ENCODE results near the gene LILRA6. TPM values are rescaled to one million over a fixed set of nuclear protein-coding genes. Genes with fewer than 3 reads are reported as not detected.
"Not testable (repeated sequence)": the region's sequence is repeated elsewhere in the genome, so short reads cannot be mapped to it uniquely, and the experiment has no call there.

The LILRA6 gene
- total RNA-seq = not detected in 2 replicates
- long read RNA-seq = 0 reads

- H3K27me3 Mint-ChIP-seq (ENCODE audit: unreplicated experiment); H3K4me3 Mint-ChIP-seq (ENCODE audit: unreplicated experiment); H3K27ac Mint-ChIP-seq (ENCODE audit: unreplicated experiment); DNase-seq (ENCODE audit: extremely low spot score, unreplicated experiment); H3K36me3 Mint-ChIP-seq (ENCODE audit: unreplicated experiment); H3K4me1 Mint-ChIP-seq (ENCODE audit: unreplicated experiment); H3K9me3 Mint-ChIP-seq (ENCODE audit: unreplicated experiment): not testable (repeated sequence)
Measured at GRCh38 chr19:54242646-54243045, at the start of gene LILRA6. LILRA6 (minus strand) TSS chr19:54242790.

- H3K4me3 Mint-ChIP-seq (ENCODE audit: unreplicated experiment); DNase-seq (ENCODE audit: extremely low spot score, unreplicated experiment); H3K36me3 Mint-ChIP-seq (ENCODE audit: unreplicated experiment); H3K27ac Mint-ChIP-seq (ENCODE audit: unreplicated experiment); H3K4me1 Mint-ChIP-seq (ENCODE audit: unreplicated experiment); H3K27me3 Mint-ChIP-seq (ENCODE audit: unreplicated experiment); H3K9me3 Mint-ChIP-seq (ENCODE audit: unreplicated experiment): not testable (repeated sequence)
Measured at GRCh38 chr19:54289160-54289559, 46.6 kb upstream of the LILRA6 start.

- TF ChIP-seq CTCF (IDR thresholded peaks at IDR 0.05) = no peak
- Mint-ChIP-seq H3K27me3 (ENCODE audit: unreplicated experiment) (no peaks in the 10 kb centered on the region), H3K36me3 (ENCODE audit: unreplicated experiment) (no peaks in the 10 kb centered on the region), H3K4me1 (ENCODE audit: unreplicated experiment) (no peaks in the 10 kb centered on the region), H3K9me3 (ENCODE audit: unreplicated experiment) (no peaks in the 10 kb centered on the region), H3K27ac (ENCODE audit: unreplicated experiment) (no peak overlapping the region), H3K4me3 (ENCODE audit: unreplicated experiment) (no peak overlapping the region)
- DNase-seq (ENCODE audit: extremely low spot score, unreplicated experiment) = no peak
Measured at GRCh38 chr19:54287456-54287855, 44.9 kb upstream of the LILRA6 start.

- not testable (repeated sequence) for H3K27ac Mint-ChIP-seq (ENCODE audit: unreplicated experiment); H3K27me3 Mint-ChIP-seq (ENCODE audit: unreplicated experiment); H3K4me3 Mint-ChIP-seq (ENCODE audit: unreplicated experiment); H3K4me1 Mint-ChIP-seq (ENCODE audit: unreplicated experiment); H3K9me3 Mint-ChIP-seq (ENCODE audit: unreplicated experiment); H3K36me3 Mint-ChIP-seq (ENCODE audit: unreplicated experiment)
- DNase-seq (ENCODE audit: extremely low spot score, unreplicated experiment) = peak; percentile 51
Measured at GRCh38 chr19:54286283-54286682, 43.7 kb upstream of the LILRA6 start.

GRCh38 chr19:54285427-54286056 lies 43.0 kb upstream of the LILRA6 start:
- H3K4me3 Mint-ChIP-seq (ENCODE audit: unreplicated experiment); H3K4me1 Mint-ChIP-seq (ENCODE audit: unreplicated experiment); H3K36me3 Mint-ChIP-seq (ENCODE audit: unreplicated experiment); H3K27ac Mint-ChIP-seq (ENCODE audit: unreplicated experiment); H3K27me3 Mint-ChIP-seq (ENCODE audit: unreplicated experiment); H3K9me3 Mint-ChIP-seq (ENCODE audit: unreplicated experiment): not testable (repeated sequence)
- DNase-seq (ENCODE audit: extremely low spot score, unreplicated experiment) = peak; percentile 75

GRCh38 chr19:54282686-54283470 lies 40.3 kb upstream of the LILRA6 start:
- Mint-ChIP-seq H3K9me3 (ENCODE audit: unreplicated experiment) (no peaks in the 10 kb centered on the region), H3K4me1 (ENCODE audit: unreplicated experiment) (no peaks in the 10 kb centered on the region), H3K4me3 (ENCODE audit: unreplicated experiment) (no peak overlapping the region), H3K27ac (ENCODE audit: unreplicated experiment) (no peak overlapping the region), H3K36me3 (ENCODE audit: unreplicated experiment) (no peaks in the 10 kb centered on the region), H3K27me3 (ENCODE audit: unreplicated experiment) (no peaks in the 10 kb centered on the region)
- peak; percentile 32 for DNase-seq (ENCODE audit: extremely low spot score, unreplicated experiment)
- TF ChIP-seq CTCF (IDR thresholded peaks at IDR 0.05) = no peak

GRCh38 chr19:54281729-54282075 lies 39.1 kb upstream of the LILRA6 start:
- not testable (repeated sequence) for H3K27me3 Mint-ChIP-seq (ENCODE audit: unreplicated experiment)
- DNase-seq (ENCODE audit: extremely low spot score, unreplicated experiment) = peak; percentile 72

More at GRCh38 chr19:54281729-54282075, 39.1 kb upstream of the LILRA6 start:
- H3K9me3 Mint-ChIP-seq (ENCODE audit: unreplicated experiment); H3K4me3 Mint-ChIP-seq (ENCODE audit: unreplicated experiment); H3K27ac Mint-ChIP-seq (ENCODE audit: unreplicated experiment); H3K36me3 Mint-ChIP-seq (ENCODE audit: unreplicated experiment); H3K4me1 Mint-ChIP-seq (ENCODE audit: unreplicated experiment): not testable (repeated sequence)
